Lower lobe of right lung (tissue), 2 donors: Measurements from ENCODE around the gene UGT1A10. TPM values are rescaled to one million over a fixed set of nuclear protein-coding genes. Genes with fewer than 3 reads are reported as not detected.

Source experiments
- ATAC-seq, 2 donors: fragments of 200-7000 bp; cut with Tn5 transposase; one replicate each; pipeline ENCODE4 v1.9.1; 2020 to 2022; ENCODE audit warnings: mild to moderate bottlenecking in 2 of 2, moderate library complexity in 2 of 2
- DNase-seq: peaks from one replicate; pipeline ENCODE4 v3.0.0-alpha.2; 2020
- H3K27ac ChIP-seq: fragments of 200-600 bp; one replicate; pipeline ENCODE4 v1.8.0; 2022
- H3K27me3 ChIP-seq: fragments of 200-600 bp; one replicate; pipeline ENCODE4 v1.8.0; 2022; ENCODE audit warnings: low read depth
- H3K36me3 ChIP-seq: fragments of 200-600 bp; one replicate; pipeline ENCODE4 v1.8.0; 2022; ENCODE audit warnings: mild to moderate bottlenecking
- H3K4me1 ChIP-seq: fragments of 200-600 bp; one replicate; pipeline ENCODE4 v1.8.0; 2022
- H3K4me3 ChIP-seq: fragments of 200-600 bp; one replicate; pipeline ENCODE4 v1.8.0; 2022; ENCODE audit warnings: mild to moderate bottlenecking
- H3K9me3 ChIP-seq: fragments of 200-600 bp; one replicate; pipeline ENCODE4 v1.8.0; 2022
- intact Hi-C: fragments of 100-400 bp; cut with DNase I; formaldehyde crosslinking; loops from one replicate; pipeline ENCODE4 v1.11.0; 2022
- total RNA-seq: library from RNA; stranded (reverse); fragmentation: NEBNext Ultra II Directional; extraction: Animal tissue kit (Norgen Biotek cat#: 25700); gene quantifications from one replicate; pipeline ENCODE4 v1.2.1, GENCODE V29; 2021
- TF ChIP-seq, protein P1 (sequence below): fragments of 200-600 bp; IDR thresholded peaks from one replicate; pipeline ENCODE4 v1.8.0; 2022; ENCODE audit warnings: antibody characterized with exemption, mild to moderate bottlenecking
- donor health status: DM: no; HTN: yes; CAD: no; lungs with severe emphysema.

UGT1A10 gene
- total RNA-seq, 1 donor from 2014 or later, result not detected

GRCh38 chr2:233656443-233656842 lies 20.2 kb downstream of the UGT1A10 start:
- no peak for DNase-seq
- TF ChIP-seq, protein P1, sequence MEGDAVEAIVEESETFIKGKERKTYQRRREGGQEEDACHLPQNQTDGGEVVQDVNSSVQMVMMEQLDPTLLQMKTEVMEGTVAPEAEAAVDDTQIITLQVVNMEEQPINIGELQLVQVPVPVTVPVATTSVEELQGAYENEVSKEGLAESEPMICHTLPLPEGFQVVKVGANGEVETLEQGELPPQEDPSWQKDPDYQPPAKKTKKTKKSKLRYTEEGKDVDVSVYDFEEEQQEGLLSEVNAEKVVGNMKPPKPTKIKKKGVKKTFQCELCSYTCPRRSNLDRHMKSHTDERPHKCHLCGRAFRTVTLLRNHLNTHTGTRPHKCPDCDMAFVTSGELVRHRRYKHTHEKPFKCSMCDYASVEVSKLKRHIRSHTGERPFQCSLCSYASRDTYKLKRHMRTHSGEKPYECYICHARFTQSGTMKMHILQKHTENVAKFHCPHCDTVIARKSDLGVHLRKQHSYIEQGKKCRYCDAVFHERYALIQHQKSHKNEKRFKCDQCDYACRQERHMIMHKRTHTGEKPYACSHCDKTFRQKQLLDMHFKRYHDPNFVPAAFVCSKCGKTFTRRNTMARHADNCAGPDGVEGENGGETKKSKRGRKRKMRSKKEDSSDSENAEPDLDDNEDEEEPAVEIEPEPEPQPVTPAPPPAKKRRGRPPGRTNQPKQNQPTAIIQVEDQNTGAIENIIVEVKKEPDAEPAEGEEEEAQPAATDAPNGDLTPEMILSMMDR, result no peak
- Histone ChIP-seq H3K9me3 (no peaks in the 10 kb centered on the region), H3K27me3 (peaks cover 4% of the 10 kb centered on the region), H3K4me1 (no peaks in the 10 kb centered on the region), H3K4me3 (no peak overlapping the region), H3K36me3 (no peaks in the 10 kb centered on the region), H3K27ac (no peak overlapping the region)
- no peak for ATAC-seq
- intact Hi-C loops, result no loop called here

DNA sequence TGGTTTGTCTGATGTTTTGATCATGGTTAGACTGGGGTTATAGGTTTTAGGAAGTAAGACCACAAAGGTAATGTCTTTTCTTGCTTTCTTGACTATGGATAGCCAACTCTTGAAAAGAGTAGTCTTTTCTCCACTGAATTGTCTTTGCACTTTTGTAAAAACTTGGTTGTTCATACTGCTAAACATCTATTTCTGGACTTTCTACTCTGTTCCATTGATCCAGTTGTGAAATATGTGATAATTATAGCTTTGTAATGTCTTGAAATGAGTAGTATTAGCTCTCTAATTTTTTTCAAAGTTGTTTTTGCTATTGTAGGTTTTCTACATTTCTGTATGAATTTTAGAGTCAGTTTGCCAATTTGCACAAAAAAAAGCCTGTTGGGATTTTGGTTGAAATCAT lies 22.4 kb downstream of the UGT1A10 start:
- DNase-seq, result no peak
- peaks cover 4% of the 10 kb centered on the region for H3K27me3 ChIP-seq
- no peaks in the 10 kb centered on the region for H3K9me3 ChIP-seq
- no peaks in the 10 kb centered on the region for H3K4me1 ChIP-seq
- no peak overlapping the region for H3K4me3 ChIP-seq
- intact Hi-C loops, result no loop called here
- no peaks in the 10 kb centered on the region for H3K36me3 ChIP-seq
- ATAC-seq, result no peak
- TF ChIP-seq, protein P1, result no peak
- H3K27ac ChIP-seq, result no peak overlapping the region

DNA sequence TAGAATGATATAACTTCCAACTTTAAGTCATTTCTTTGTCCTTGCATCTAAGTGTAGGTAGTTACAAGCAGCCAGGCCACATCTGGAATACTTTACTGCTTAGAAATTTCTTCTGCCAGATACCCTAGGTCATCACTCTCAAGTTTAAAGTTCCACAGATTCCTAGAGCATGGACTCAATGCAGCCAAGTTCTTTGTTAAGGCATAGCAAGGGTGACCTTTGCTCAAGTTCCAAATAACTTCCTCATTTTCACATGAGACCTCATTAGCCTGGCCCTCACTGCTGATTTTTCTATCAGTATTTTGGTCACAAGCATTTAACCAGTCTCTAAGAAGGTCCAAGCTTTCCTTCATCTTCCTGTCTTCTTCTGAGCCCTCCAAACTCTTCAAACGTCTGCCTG lies 27.7 kb downstream of the UGT1A10 start:
- no peaks in the 10 kb centered on the region for H3K4me1 ChIP-seq
- no peaks in the 10 kb centered on the region for H3K9me3 ChIP-seq
- no peak overlapping the region for H3K27ac ChIP-seq
- DNase-seq (no peak), ATAC-seq (no peak)
- H3K4me3 ChIP-seq, result no peak overlapping the region
- no peaks in the 10 kb centered on the region for H3K36me3 ChIP-seq
- intact Hi-C loops, result no loop called here
- H3K27me3 ChIP-seq, result peaks cover 4% of the 10 kb centered on the region
- TF ChIP-seq, protein P1, result no peak

GRCh38 chr2:233668605-233669260 lies 32.5 kb downstream of the UGT1A10 start:
- no peak for ATAC-seq
- no peak overlapping the region for H3K27ac ChIP-seq
- no peaks in the 10 kb centered on the region for H3K27me3 ChIP-seq

DNA sequence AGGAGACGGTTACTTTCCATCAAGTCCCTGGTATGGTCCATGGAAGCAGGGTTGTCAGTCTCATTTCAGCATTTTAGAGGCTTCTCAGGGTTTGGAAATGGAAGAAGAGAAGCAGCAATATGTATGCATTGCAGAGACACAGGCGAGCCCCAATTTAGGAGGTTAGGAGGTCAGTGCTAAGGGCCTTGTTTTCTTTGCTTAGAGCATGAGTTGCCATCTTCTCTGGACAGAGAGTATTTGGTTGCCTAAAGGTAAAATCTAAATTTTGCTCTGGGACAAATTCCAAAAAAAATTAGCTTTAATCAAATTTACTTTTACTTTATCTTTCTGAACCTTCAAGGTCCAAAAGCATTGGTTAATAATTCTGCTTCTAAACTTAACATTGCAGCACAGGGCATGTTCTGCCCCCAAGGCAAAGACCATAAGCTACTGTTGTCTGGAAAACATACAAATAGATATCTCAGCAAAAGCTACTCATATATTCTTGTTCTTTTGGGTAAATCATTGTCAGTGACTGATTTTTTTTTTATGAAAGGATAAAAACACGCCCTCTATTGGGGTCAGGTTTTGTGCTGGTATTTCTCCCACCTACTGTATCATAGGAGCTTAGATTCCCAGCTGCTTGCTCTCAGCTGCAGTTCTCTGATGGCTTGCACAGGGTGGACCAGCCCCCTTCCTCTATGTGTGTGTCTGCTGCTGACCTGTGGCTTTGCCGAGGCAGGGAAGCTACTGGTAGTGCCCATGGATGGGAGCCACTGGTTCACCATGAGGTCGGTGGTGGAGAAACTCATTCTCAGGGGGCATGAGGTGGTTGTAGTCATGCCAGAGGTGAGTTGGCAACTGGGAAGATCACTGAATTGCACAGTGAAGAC lies 35.3 kb downstream of the UGT1A10 start, which contains the start of gene UGT1A9:
Gene UGT1A9, plus strand, starts transcription at position 609 of the 872 bp plus-strand sequence. Its CDS starts 37 bp downstream, at position 646.
- ATAC-seq, result no peak
- DNase-seq, result no peak
- H3K4me3 ChIP-seq, result no peak within 1 kb of the TSS
- TF ChIP-seq, protein P1, result no peak
- no peaks in the 10 kb centered on the region for H3K27me3 ChIP-seq
- no peaks in the 10 kb centered on the region for H3K9me3 ChIP-seq
- intact Hi-C loops, result no loop called here
- H3K36me3 ChIP-seq, result no peaks in the 10 kb centered on the region
- H3K4me1 ChIP-seq, result no peaks in the 10 kb centered on the region
- H3K27ac ChIP-seq, result no peak within 1 kb of the TSS

More at GRCh38 chr2:233668605-233669260, 32.5 kb downstream of the UGT1A10 start:
- no peak overlapping the region for H3K4me3 ChIP-seq
- no peaks in the 10 kb centered on the region for H3K9me3 ChIP-seq
- TF ChIP-seq, protein P1, result no peak
- no peak for DNase-seq
- intact Hi-C loops, result no loop called here
- no peaks in the 10 kb centered on the region for H3K36me3 ChIP-seq
- no peaks in the 10 kb centered on the region for H3K4me1 ChIP-seq
